Stimulated activated CD8-positive, alpha-beta memory T cell treated with anti-CD3 and anti-CD28 coated beads, Interleukin-2, amount 100 ng/mL, for 48 hours (primary cell): Measurements from ENCODE around the gene HBG1.
"Not testable (repeated sequence)": the region's sequence is repeated elsewhere in the genome, so short reads cannot be mapped to it uniquely, and the experiment has no call there.

Source experiments
- DNase-seq, 2 donors: peaks; one replicate each; pipeline ENCODE4 v3.0.0-alpha.2; 2020; ENCODE audit warnings: low read depth in 2 of 2

HBG1 gene

GRCh38 chr11:5277807-5278382 lies 28.2 kb upstream of the HBG1 start:
- DNase-seq: no peak

GRCh38 chr11:5276697-5277096 lies 27.0 kb upstream of the HBG1 start:
- DNase-seq: no peak

- no peak for DNase-seq
These were observed 25.9 kb upstream of the HBG1 start for GRCh38 chr11:5275369-5276110.

- DNase-seq: no peak
These were observed 24.7 kb upstream of the HBG1 start for GRCh38 chr11:5274395-5274794.

GRCh38 chr11:5272395-5273017 lies 22.8 kb upstream of the HBG1 start:
- DNase-seq: no peak

- no peak for DNase-seq
These were observed 20.1 kb upstream of the HBG1 start, which contains the start of gene HBE1 for GRCh38 chr11:5269715-5270147. HBE1 (minus strand) TSS chr11:5269945; CDS start chr11:5269890, 55 bp downstream.

GRCh38 chr11:5267033-5267563 lies 17.4 kb upstream of the HBG1 start:
- no peak for DNase-seq

- DNase-seq: no peak
These were observed 17.0 kb upstream of the HBG1 start for GRCh38 chr11:5266609-5267008.

- DNase-seq: no peak
These were observed 16.2 kb upstream of the HBG1 start for GRCh38 chr11:5265832-5266231.

GRCh38 chr11:5258543-5259262 lies 9.0 kb upstream of the HBG1 start:
- DNase-seq: no peak

- no peak for DNase-seq
These were observed 7.6 kb upstream of the HBG1 start for GRCh38 chr11:5257296-5257695.

- not testable (repeated sequence) for DNase-seq
These were observed 5.2 kb upstream of the HBG1 start, which contains the start of gene HBG2 for GRCh38 chr11:5254646-5255413. HBG2 (minus strand) TSS chr11:5254781; CDS start chr11:5254728, 53 bp downstream.

GRCh38 chr11:5254023-5254422 lies 4.4 kb upstream of the HBG1 start:
- DNase-seq: not testable (repeated sequence)

GRCh38 chr11:5253440-5253839 lies 3.8 kb upstream of the HBG1 start:
- not testable (repeated sequence) for DNase-seq

GRCh38 chr11:5252919-5253265 lies 3.2 kb upstream of the HBG1 start:
- no peak for DNase-seq

- DNase-seq: no peak
These were observed 2.7 kb upstream of the HBG1 start for GRCh38 chr11:5252192-5252918.

- no peak for DNase-seq
These were observed 2.1 kb upstream of the HBG1 start for GRCh38 chr11:5251746-5252145.

- no peak for DNase-seq
These were observed 1.0 kb upstream of the HBG1 start for GRCh38 chr11:5250543-5251204.

GRCh38 chr11:5248498-5248897 lies 1.2 kb downstream of the HBG1 start:
- not testable (repeated sequence) for DNase-seq
